ENCODE results near the gene GTF3C4.
"Not testable (repeated sequence)": the region's sequence is repeated elsewhere in the genome, so short reads cannot be mapped to it uniquely, and the experiment has no call there.

GTF3C4 gene

GRCh38 chr9:132703336-132703735 lies 33.1 kb downstream of the GTF3C4 start:
- POLR2A ChIA-PET: no interaction called here
- DNase-seq (ENCODE audit: low read depth, low spot score): no peak
- H3K4me3 ChIP-seq (ENCODE audit: low read depth, low read length): no peak overlapping the region
- CTCF ChIA-PET: no interaction called here
- no peak for TF ChIP-seq CTCF (IDR thresholded peaks at IDR 0.05; ENCODE audit: insufficient read depth, low read length, missing control alignments)

- no peak for TF ChIP-seq CTCF (IDR thresholded peaks at IDR 0.05; ENCODE audit: insufficient read depth, low read length, missing control alignments)
- POLR2A ChIA-PET: no interaction called here
- no peak for DNase-seq (ENCODE audit: low read depth, low spot score)
These were observed 38.0 kb downstream of the GTF3C4 start for GRCh38 chr9:132708239-132708638.

GRCh38 chr9:132708769-132709430 lies 38.6 kb downstream of the GTF3C4 start:
- no peak overlapping the region for H3K4me3 ChIP-seq (ENCODE audit: low read depth, low read length)
- no peak for DNase-seq (ENCODE audit: low read depth, low spot score)
- ChIA-PET CTCF (interaction anchor here (0.7 to 1.3 kb wide), 2 partner anchors 17 to 35 kb away, joined by 3 to 6 read pairs; no protein-coding TSS in a partner anchor), POLR2A (no interaction called here)
- no peak for TF ChIP-seq CTCF (IDR thresholded peaks at IDR 0.05; ENCODE audit: insufficient read depth, low read length, missing control alignments)

More at GRCh38 chr9:132708239-132708638, 38.0 kb downstream of the GTF3C4 start:
- no peak overlapping the region for H3K4me3 ChIP-seq (ENCODE audit: low read depth, low read length)
- CTCF ChIA-PET: interaction anchor here (0.7 to 1.3 kb wide), 2 partner anchors 16 to 34 kb away, joined by 3 to 6 read pairs; no protein-coding TSS in a partner anchor

- ChIA-PET POLR2A (no interaction called here), CTCF (no interaction called here)
- no peak for TF ChIP-seq CTCF (IDR thresholded peaks at IDR 0.05; ENCODE audit: insufficient read depth, low read length, missing control alignments)
- DNase-seq (ENCODE audit: low read depth, low spot score): no peak
- no peak overlapping the region for H3K4me3 ChIP-seq (ENCODE audit: low read depth, low read length)
These were observed 40.1 kb downstream of the GTF3C4 start for GRCh38 chr9:132710333-132710732.

- H3K4me3 ChIP-seq (ENCODE audit: low read depth, low read length); CTCF ChIA-PET; POLR2A ChIA-PET; DNase-seq (ENCODE audit: low read depth, low spot score): not testable (repeated sequence)
These were observed 40.9 kb downstream of the GTF3C4 start for GRCh38 chr9:132711152-132711551.

GRCh38 chr9:132711846-132712245 lies 41.6 kb downstream of the GTF3C4 start:
- TF ChIP-seq CTCF (IDR thresholded peaks at IDR 0.05; ENCODE audit: insufficient read depth, low read length, missing control alignments): no peak
- POLR2A ChIA-PET: no interaction called here
- CTCF ChIA-PET: no interaction called here
- H3K4me3 ChIP-seq (ENCODE audit: low read depth, low read length): no peak overlapping the region
- no peak for DNase-seq (ENCODE audit: low read depth, low spot score)

- CTCF ChIA-PET: no interaction called here
These were observed 42.5 kb downstream of the GTF3C4 start for GRCh38 chr9:132712753-132713152.

More at GRCh38 chr9:132712753-132713152, 42.5 kb downstream of the GTF3C4 start:
- H3K4me3 ChIP-seq (ENCODE audit: low read depth, low read length): no peak overlapping the region
- POLR2A ChIA-PET: no interaction called here
- no peak for DNase-seq (ENCODE audit: low read depth, low spot score)
- TF ChIP-seq CTCF (IDR thresholded peaks at IDR 0.05; ENCODE audit: insufficient read depth, low read length, missing control alignments): no peak

Measured in AG04449 (cell line).